Testis (tissue), 3 donors: Measurements from ENCODE around the gene PIGN. TPM values are rescaled to one million over a fixed set of nuclear protein-coding genes. Genes with fewer than 3 reads are reported as not detected.

Source experiments
- DNase-seq: peaks from one replicate; pipeline ENCODE4 v3.0.0-alpha.2; 2019
- H3K27ac ChIP-seq, 2 donors: fragments of 200-600 bp; sonication (generic); one replicate each; pipeline ENCODE4 v1.5.1; 2019
- H3K27me3 ChIP-seq: fragments of 200-600 bp; sonication (generic); one replicate; pipeline ENCODE4 v1.5.1; 2019
- H3K36me3 ChIP-seq: fragments of 200-600 bp; sonication (generic); one replicate; pipeline ENCODE4 v1.5.1; 2017; ENCODE audit warnings: low read depth; ENCODE audit errors: missing control alignments
- H3K4me1 ChIP-seq: fragments of 200-600 bp; sonication (generic); one replicate; pipeline ENCODE4 v1.5.1; 2019
- H3K4me3 ChIP-seq, 2 donors: fragments of 200-600 bp; sonication (generic); one replicate each; pipeline ENCODE4 v1.5.1; 2017 to 2019
- H3K9me3 ChIP-seq: fragments of 200-600 bp; sonication (generic); one replicate; pipeline ENCODE4 v1.5.1; 2017
- CTCF ChIP-seq, 3 experiments: fragments of 450-650 bp in 2 of 3; fragments of 200-600 bp in 1 of 3; sonication (generic) in 1 of 3; IDR thresholded peaks; one replicate each; pipeline ENCODE4 v1.5.1; 2016 to 2019; ENCODE audit warnings: antibody characterized with exemption in 3 of 3, mild to moderate bottlenecking in 2 of 3, moderate library complexity in 1 of 3
- POLR2A ChIP-seq: fragments of 450-650 bp; IDR thresholded peaks from one replicate; pipeline ENCODE4 v1.6.1; 2017; ENCODE audit warnings: antibody characterized with exemption, mild to moderate bottlenecking, moderate library complexity
- WGBS, 2 donors: methylation state at CpG; one replicate each; pipeline ENCODE4 v1.1.5; 2018; 5-methylcytosine and 5-hydroxymethylcytosine counted together
- intact Hi-C: fragments of 100-400 bp; cut with DNase I; formaldehyde crosslinking; loops from one replicate; pipeline ENCODE4 v1.15.1; 2023; ENCODE audit warnings: low total_unique reads
- polyA plus RNA-seq: library from polyadenylated mRNA; stranded (reverse); fragments of 350-450 nt; fragmentation: Illumina TruSeq; extraction: RNeasy Lipid Tissue Mini Kit (QIAGEN cat#74804); gene quantifications from one replicate; pipeline ENCODE4 v1.2.3, GENCODE V29; 2014; ENCODE audit warnings: low read depth, low replicate concordance; ENCODE audit not compliant: insufficient read depth
- total RNA-seq, 2 donors: library from RNA; depleted of rRNA; stranded (reverse); fragments of >200 nt; gene quantifications; one replicate each; pipeline ENCODE4 v1.2.3, GENCODE V29; 2016

The PIGN gene
- total and polyA plus RNA-seq, 3 donors from 2014 or later = 28.2 to 30.6 (median 30.6) TPM

- WGBS, 2 donors = 54 to 55% methylated on average over 2 of the region's 2 CpGs
These were observed 55.5 kb downstream of the PIGN start for GRCh38 chr18:62131301-62131909.

GRCh38 chr18:62128157-62128556, 58.7 kb downstream of the PIGN start:
- Histone ChIP-seq H3K27me3 (no peaks in the 10 kb centered on the region), H3K27ac (no peak overlapping the region), H3K9me3 (no peaks in the 10 kb centered on the region), H3K4me1 (no peaks in the 10 kb centered on the region), H3K4me3 (no peak overlapping the region), H3K36me3 (no peaks in the 10 kb centered on the region)
- WGBS, 2 donors = 73 to 76% methylated on average over 1 of the region's 1 CpG
- no peak for DNase-seq
- intact Hi-C loops = no loop called here
- TF ChIP-seq POLR2A (no peak), CTCF (IDR thresholded peaks at IDR 0.05) (no peak)

More at GRCh38 chr18:62131301-62131909, 55.5 kb downstream of the PIGN start:
- H3K36me3 ChIP-seq = no peaks in the 10 kb centered on the region
- TF ChIP-seq CTCF (IDR thresholded peaks at IDR 0.05) (peak; percentile 82 to 87 (median 87)), POLR2A (no peak)
- peak; percentile 60 for DNase-seq
- no peaks in the 10 kb centered on the region for H3K4me1 ChIP-seq
- no peak overlapping the region for H3K4me3 ChIP-seq
- intact Hi-C loops = no loop called here
- no peak overlapping the region for H3K27ac ChIP-seq
- H3K9me3 ChIP-seq = no peaks in the 10 kb centered on the region
- H3K27me3 ChIP-seq = no peaks in the 10 kb centered on the region

GRCh38 chr18:62126737-62127136, 60.1 kb downstream of the PIGN start:
- no peaks in the 10 kb centered on the region for H3K27me3 ChIP-seq
- no peak overlapping the region for H3K4me3 ChIP-seq
- no peaks in the 10 kb centered on the region for H3K4me1 ChIP-seq
- no peaks in the 10 kb centered on the region for H3K36me3 ChIP-seq
- WGBS, 2 donors = 65 to 70% methylated on average over 2 of the region's 2 CpGs
- no peaks in the 10 kb centered on the region for H3K9me3 ChIP-seq
- DNase-seq = no peak
- H3K27ac ChIP-seq = no peak overlapping the region
- no peak for TF ChIP-seq CTCF (IDR thresholded peaks at IDR 0.05)
- TF ChIP-seq POLR2A = no peak
- intact Hi-C loops = no loop called here

- no peak overlapping the region for H3K27ac ChIP-seq
- WGBS, 2 donors = 94 to 99% methylated on average over 2 of the region's 2 CpGs
- H3K36me3 ChIP-seq = no peaks in the 10 kb centered on the region
- H3K4me3 ChIP-seq = no peak overlapping the region
- no peaks in the 10 kb centered on the region for H3K4me1 ChIP-seq
- no peaks in the 10 kb centered on the region for H3K27me3 ChIP-seq
- no peaks in the 10 kb centered on the region for H3K9me3 ChIP-seq
- intact Hi-C loops = no loop called here
- TF ChIP-seq CTCF (IDR thresholded peaks at IDR 0.05) = no peak
- no peak for TF ChIP-seq POLR2A
- DNase-seq = no peak
These were observed 61.2 kb downstream of the PIGN start for GRCh38 chr18:62125702-62126101.

- H3K36me3 ChIP-seq = no peaks in the 10 kb centered on the region
- no peak for TF ChIP-seq POLR2A
- TF ChIP-seq CTCF (IDR thresholded peaks at IDR 0.05) = no peak
- 86 to 90% methylated on average over 1 of the region's 1 CpG for WGBS, 2 donors
- H3K4me1 ChIP-seq = no peaks in the 10 kb centered on the region
- H3K27me3 ChIP-seq = no peaks in the 10 kb centered on the region
- intact Hi-C loops = no loop called here
- no peak for DNase-seq
- no peak overlapping the region for H3K27ac ChIP-seq
- H3K4me3 ChIP-seq = no peak overlapping the region
- H3K9me3 ChIP-seq = no peaks in the 10 kb centered on the region
These were observed 64.5 kb downstream of the PIGN start for GRCh38 chr18:62122330-62122729.
